ENCODE measurements around the gene BTNL8. TPM values are rescaled to one million over a fixed set of nuclear protein-coding genes. Genes with fewer than 3 reads are reported as not detected.

BTNL8 gene
- total and polyA plus RNA-seq, 2 donors: 0.24 to 0.46 TPM

DNA sequence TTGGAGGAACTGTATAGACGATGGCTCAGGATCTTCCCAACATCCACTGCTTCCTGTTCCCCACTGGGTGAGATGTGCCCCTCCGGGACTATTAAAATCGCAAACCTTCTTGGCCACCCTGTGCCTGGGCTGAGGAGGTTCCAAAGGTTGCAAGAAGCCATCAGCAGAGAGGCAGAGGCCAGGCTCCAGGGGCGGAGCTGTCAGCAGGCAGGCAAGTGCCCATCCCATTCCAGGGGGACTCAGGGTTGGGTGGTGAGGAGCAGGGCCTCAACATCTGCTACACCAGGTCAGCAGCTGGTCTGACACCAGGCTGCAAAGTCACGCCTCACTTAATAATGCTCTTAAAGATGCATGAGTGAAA lies 91.9 kb downstream of the BTNL8 start:
- Histone ChIP-seq H3K9me3 (ENCODE audit: control insufficient read depth in 2 of 2, insufficient read depth in 1 of 2, low read length in 1 of 2) (no peaks in the 10 kb centered on the region), H3K27me3 (ENCODE audit: control insufficient read depth in 2 of 2, insufficient read depth in 1 of 2, low read length in 1 of 2) (peaks cover 0 to 7% of the 10 kb centered on the region in 2 donors), H3K36me3 (ENCODE audit: control insufficient read depth in 2 of 2, insufficient read depth in 2 of 2, low read length in 1 of 2) (no peaks in the 10 kb centered on the region), H3K4me1 (ENCODE audit: control insufficient read depth in 2 of 2, insufficient read depth in 2 of 2, low read length in 2 of 2) (no peaks in the 10 kb centered on the region), H3K27ac (ENCODE audit: low read depth in 1 of 2, low read length in 1 of 2) (no peak overlapping the region), H3K4me3 (ENCODE audit: low read length in 2 of 2) (no peak overlapping the region)
- DNase-seq (ENCODE audit: low read depth in 6 of 9, low spot score in 9 of 9): no peak
- 97% methylated on average over 5 of the region's 5 CpGs for WGBS

Other genes starting within 250 kb of the BTNL8 start
- gene FLT4, start 249.6 kb upstream of the BTNL8 start, total RNA-seq: 1.0 TPM
- 3.4 TPM for gene FLT4, start 249.6 kb upstream of the BTNL8 start, polyA plus RNA-seq
- gene OR2Y1, start 159.1 kb upstream of the BTNL8 start, total RNA-seq: not detected
- not detected for gene OR2Y1, start 159.1 kb upstream of the BTNL8 start, polyA plus RNA-seq
- 53.4 TPM for gene MGAT1, start 96.4 kb upstream of the BTNL8 start, total RNA-seq
- 129 TPM for gene MGAT1, start 96.4 kb upstream of the BTNL8 start, polyA plus RNA-seq
- 41.1 TPM for gene ZFP62, start 37.9 kb upstream of the BTNL8 start, total RNA-seq
- 48.6 TPM for gene ZFP62, start 37.9 kb upstream of the BTNL8 start, polyA plus RNA-seq
- gene BTNL3, start 89.7 kb downstream of the BTNL8 start, total RNA-seq: not detected
- 0.14 TPM for gene BTNL3, start 89.7 kb downstream of the BTNL8 start, polyA plus RNA-seq
- gene BTNL9, start 141.1 kb downstream of the BTNL8 start, total RNA-seq: 6.3 TPM
- 45.2 TPM for gene BTNL9, start 141.1 kb downstream of the BTNL8 start, polyA plus RNA-seq
- 0.05 TPM for gene OR2V1, start 232.0 kb downstream of the BTNL8 start, total RNA-seq
- 0.02 TPM for gene OR2V1, start 232.0 kb downstream of the BTNL8 start, polyA plus RNA-seq
- 0.05 TPM for gene OR2V2, start 248.4 kb downstream of the BTNL8 start, total RNA-seq
- gene OR2V2, start 248.4 kb downstream of the BTNL8 start, polyA plus RNA-seq: under 0.01 TPM

Measured in thymus (tissue), 11 donors.